G401 (cell line): ENCODE measurements around the gene FBXL13. TPM values are rescaled to one million over a fixed set of nuclear protein-coding genes. Genes with fewer than 3 reads are reported as not detected.
"Not testable (repeated sequence)": the region's sequence is repeated elsewhere in the genome, so short reads cannot be mapped to it uniquely, and the experiment has no call there.

ENCODE experiments used
- DNase-seq: peaks from one replicate; pipeline ENCODE4 v3.0.0-alpha.2; 2015; ENCODE audit warnings: low spot score
- in situ Hi-C: cut with HindIII; loops from 2 replicates; pipeline ENCODE4 v1.10.0; 2016; ENCODE audit warnings: low sequenced_read_pairs, mixed read lengths
- total RNA-seq: library from RNA; depleted of rRNA; stranded (reverse); fragments of >200 nt; shearing (Covaris generic); gene quantifications from 2 replicates; pipeline ENCODE4 v1.2.3, GENCODE V29; 2014

Gene FBXL13
- total RNA-seq, 1 experiment from 2014 or later = 4.7 TPM

DNA sequence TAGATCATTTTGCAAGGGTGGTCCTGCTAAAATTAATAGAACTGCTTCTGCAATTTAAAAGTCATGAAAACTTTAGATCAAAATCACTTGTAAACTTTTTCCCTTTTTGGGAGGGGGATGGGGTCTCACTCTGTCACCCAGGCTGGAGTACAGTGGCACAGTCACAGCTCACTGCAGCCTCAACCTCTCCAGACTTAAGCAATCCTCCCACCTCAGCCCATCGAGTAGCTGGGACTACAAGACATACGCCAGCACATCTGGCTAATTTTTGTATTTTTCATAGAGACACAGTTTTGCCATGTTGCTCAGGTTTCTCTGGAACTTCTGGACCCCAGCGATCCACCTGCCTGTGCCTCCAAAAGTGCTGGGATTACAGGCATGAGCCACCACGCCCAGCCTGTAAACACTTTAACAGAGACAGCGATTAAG, 82.1 kb downstream of the FBXL13 start:
- no peak for DNase-seq
- in situ Hi-C loops = no loop called here

DNA sequence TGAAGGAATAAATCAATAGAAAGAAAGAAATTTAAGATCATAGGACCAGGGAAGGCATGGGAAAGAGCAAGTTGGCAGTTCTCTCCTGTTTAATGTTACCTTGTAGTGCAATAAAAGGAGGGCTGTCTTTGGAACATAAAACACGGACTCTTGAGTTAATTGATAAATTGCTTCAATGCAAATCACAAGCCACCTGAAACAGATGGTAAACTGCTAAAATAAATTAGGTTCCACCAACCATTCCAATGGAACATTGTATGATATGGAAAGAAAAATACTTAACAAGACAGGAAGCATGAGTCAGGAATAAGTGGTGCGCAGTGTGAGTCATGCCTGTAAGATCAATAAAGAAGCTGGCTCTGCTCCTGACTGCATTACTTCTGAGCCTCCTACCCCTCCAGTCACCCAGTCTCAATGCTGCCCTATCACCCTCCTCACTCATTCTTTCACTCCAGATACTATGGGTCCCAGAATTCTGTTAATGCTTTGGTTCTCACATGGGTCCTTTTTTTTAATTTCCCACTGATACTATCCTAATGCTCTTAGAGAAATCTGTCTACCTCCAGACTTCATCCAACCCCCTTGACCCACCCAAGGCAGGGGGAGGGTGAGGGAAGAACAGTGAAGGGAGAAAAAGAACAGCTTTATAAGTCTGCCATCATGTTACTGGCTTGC, 82.9 kb downstream of the FBXL13 start:
- no peak for DNase-seq
- in situ Hi-C loops = no loop called here

DNA sequence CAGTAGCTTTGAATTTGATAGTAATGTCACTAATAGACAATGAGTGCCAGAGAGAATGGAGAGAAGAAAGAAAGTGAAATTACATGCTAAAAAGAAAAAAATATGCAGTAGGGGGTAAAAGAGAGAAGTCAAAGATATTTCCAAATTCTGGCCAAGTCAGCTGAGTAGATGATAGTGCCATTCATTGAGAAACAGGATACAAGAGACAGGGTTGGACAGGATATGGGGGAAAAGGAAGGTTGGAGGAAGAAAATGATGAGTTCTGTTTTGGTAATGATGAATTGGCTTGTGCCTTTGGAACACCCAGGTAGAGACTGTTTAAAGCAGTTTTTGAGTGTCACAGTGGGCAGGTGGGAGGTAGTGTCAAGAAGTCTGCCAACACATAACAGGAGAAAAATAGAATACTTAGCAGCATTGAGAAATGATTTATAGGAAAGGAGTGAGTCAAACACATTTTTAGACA, 83.5 kb downstream of the FBXL13 start:
- in situ Hi-C loops = no loop called here
- DNase-seq = no peak

DNA sequence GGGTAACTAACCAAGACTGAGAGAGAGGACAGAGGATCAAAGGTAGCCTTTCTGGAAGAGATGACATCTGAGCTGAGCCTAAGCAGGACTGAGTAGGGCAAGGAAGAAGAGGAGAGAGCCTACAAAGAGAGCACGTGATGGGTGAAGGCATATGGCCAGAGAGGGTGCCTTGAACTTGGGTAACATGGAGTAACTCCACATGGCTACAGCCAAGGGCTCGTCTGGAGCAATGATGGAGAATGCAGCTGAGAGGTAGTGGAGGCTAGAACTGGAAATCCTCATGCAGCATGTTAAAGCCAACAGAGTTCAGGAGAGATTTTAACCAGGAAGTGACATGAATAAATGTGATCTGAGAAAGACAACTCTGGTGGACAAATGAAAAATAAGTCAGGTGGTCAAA, 84.0 kb downstream of the FBXL13 start:
- in situ Hi-C loops = no loop called here
- no peak for DNase-seq

DNA sequence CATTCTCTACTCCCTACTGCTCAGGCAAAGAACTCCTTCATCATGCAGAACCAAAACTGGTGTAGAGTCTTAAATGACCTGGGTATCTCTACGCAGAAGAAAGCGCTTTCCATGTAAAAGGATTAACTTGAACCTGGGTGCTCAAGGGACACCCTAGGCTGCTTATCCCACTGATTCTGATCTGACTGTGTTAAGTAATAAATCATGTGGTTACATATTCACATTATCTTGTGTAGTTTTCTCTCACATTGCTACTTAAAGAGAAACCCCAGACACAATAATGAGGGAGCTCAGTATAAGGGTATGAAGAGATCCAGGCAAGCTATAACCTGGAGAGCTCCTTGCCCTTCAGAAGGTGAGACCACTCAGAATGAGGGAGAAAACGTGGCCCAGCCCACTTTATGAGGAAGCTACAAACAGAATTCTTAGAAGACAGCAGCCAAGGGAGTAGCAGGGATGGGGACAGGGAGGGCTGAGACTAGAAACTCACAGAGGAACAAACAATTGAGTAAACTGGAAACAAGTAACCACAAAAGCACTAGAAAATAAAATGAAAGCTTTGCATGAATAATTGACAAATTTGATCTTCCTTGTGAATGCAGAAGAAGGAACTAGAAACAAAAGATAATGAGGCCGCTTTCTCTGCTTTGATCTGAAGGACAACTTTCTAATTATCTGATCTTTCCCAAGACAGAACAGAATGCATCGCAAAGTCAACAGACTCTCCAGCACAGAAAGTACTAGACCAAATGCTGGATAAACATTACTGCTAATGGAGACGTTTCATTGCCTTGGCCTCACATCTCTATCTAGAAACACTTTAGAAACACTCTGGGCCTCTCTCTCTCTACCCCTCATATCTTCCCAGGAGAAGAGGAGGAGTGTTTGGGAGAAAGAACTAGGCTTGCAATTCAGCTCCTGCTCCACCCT, 85.7 kb downstream of the FBXL13 start:
- in situ Hi-C loops = no loop called here
- DNase-seq = no peak

DNA sequence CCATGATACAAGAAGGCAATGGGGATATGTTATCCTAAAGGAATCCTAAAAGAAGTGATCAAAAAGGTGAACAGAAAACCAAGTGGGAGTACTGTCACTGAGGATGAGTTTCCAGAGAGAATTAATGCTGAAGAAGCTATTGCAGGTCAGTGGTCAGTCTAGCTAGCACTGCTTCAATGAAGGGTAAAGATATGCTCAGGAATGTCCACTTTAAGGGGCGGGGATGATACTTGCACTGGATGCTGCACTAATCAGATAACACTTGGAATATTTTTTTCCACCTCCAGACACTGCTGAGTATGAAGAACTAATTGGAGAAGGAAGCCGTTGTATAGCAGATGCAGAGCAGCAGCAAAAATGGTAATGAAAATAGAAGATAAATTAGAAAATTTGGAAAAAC, 86.5 kb downstream of the FBXL13 start:
- in situ Hi-C loops = no loop called here
- no peak for DNase-seq

DNA sequence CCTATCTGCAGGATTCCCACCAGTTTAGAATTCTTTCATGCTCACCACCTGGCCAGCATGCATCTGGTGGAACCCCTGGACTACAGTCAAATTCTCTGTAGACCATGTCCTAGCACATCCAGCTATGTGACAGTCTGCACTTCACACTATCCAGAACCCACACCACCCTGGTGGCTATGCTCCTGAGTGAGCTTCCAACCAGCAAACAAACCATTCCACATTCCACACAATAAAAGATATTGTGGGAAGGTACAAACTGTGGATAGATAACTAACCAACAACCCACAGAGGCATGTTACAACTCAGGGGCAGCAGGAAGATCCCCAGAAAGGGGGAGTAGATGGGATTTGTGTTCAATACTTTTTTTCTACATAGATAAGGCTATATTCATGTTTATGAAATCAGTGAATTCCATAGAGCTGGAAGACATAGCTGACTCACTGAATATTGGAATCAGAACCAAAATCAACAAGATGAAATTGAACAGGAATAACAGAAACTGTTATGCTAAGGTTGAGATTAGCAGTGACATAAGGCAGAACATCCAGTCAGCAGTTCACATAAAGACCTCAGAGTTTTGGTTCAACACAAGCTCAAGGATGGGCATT, 89.3 kb downstream of the FBXL13 start:
- DNase-seq = no peak
- in situ Hi-C loops = no loop called here

DNA sequence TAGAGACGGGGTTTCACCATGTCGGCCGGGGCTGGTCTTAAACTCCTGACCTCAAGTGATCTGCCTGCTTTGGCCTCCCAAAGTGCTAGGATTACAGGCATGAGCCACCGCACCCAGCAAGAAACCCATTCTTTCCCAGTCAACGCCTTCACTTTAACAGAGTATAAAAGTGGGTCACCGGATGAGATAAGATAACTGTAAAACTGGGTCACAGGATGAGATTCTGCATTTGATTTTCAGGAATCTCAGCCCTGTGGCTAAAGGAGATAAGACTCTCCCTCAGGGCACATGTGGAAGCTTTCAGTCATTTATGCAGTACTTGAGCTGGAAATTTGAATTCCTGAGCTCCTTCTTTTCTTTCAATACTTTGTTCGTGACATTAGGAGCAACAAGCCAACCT, 91.0 kb downstream of the FBXL13 start:
- no peak for DNase-seq
- in situ Hi-C loops = no loop called here

DNA sequence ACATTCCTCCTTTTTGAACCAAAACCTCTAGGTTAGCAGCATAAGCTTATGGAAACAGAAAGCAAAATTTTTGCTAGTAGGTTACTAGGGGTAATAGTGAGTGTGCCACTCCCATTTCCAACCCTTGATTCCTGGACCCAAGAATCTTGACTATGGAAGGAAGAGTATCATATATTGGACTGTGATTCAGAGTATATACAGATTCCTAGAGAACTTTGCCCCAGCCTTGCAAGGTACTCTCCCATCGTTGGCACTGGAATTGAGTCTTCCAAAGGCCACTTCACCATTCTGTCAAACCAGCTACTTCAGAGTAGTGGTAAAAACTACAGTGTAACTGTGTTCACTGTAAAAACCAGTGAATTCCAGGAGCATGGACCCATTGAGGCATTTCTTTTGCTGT, 92.4 kb downstream of the FBXL13 start:
- no peak for DNase-seq
- in situ Hi-C loops = no loop called here

DNA sequence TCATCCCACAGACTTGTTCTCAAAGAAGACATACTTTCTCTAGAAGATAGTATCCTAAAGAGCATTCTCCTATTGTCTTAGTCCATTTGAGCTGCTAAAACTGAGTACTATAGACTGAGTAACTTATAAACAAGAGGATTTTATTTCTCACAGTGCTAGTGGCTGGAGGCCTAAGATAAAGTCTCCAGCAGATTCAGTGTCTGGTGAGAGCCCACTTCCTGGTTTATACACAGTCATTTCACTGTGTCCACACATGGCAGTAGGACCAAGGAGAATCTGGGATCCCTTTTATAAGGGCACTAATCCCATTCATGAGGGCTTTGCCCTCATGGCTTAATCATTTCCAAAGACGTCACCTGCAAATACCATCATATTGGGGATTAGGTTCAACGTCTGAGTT, 93.1 kb downstream of the FBXL13 start:
- in situ Hi-C loops = no loop called here

DNA sequence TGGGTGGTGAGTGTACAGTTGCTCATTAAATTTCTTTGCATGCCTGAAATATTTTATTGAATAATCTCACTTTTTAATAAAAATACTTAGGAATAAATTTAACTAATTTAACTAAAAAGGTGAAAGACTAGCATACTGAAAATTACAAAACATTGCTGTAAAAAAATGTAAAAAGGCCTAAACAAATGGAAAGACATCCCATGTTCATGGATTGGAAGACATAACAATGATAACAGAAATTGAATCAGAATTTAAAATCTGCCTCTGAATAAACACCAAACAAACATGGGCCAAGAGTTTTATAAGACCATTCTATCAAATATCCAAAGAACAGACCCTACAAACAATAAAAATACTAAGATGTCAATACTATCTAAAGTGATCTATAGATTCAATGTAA, 94.9 kb downstream of the FBXL13 start:
- in situ Hi-C loops = no loop called here
- no peak for DNase-seq

More for the DNA sequence above, 93.1 kb downstream of the FBXL13 start:
- DNase-seq = no peak

DNA sequence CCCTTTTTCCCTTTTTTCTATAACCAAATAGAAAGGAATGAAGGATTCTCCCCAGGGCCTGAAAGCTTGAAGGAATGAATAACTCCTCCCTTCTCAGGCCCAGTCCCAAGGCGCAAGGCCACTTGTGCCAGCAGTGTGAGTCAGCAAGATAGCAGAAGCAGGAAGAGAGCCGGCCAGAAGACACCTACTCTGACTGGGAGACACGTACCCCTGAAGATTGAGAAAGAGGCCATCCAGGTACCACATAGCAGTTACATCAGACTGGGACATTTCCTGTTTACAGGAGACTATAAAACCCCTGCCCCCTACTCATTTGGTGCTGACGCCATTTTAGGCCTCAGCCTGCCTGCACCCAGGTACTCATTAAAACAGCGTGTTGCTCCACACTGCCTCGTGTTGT, 96.3 kb downstream of the FBXL13 start:
- in situ Hi-C loops = no loop called here
- no peak for DNase-seq

DNA sequence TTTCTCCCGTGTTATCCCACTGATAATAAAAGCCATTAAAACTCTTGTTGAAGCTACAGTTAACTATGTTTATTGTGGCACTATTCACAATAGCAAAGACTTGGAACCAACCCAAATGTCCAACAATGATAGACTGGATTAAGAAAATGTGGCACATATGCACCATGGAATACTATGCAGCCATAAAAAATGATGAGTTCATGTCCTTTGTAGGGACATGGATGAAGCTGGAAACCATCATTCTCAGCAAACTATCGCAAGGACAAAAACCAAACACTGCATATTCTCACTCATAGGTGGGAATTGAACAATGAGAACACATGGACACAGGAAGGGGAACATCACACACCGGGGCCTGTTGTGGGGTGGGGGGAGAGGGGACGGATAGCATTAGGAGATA, 97.0 kb downstream of the FBXL13 start:
- DNase-seq, in situ Hi-C loops: not testable (repeated sequence)

DNA sequence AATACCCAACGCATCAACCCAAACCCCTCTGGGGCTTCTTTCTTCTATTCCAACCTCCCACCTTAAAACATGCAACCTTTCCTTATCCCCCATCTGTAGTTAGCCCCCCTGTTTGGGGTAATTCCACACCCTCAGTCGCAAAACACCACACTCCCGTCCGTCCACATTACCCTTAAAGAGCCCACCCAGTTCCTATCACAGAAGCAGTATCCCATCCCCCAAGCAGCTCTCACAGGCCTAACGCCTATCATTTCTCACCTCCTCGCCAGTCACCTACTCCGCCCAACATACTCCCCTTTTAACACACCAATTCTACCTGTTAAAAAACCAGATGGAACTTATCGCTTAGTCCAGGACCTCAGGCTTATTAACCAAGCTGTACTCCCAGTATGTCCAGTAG, 98.1 kb downstream of the FBXL13 start:
- in situ Hi-C loops = no loop called here
- no peak for DNase-seq

DNA sequence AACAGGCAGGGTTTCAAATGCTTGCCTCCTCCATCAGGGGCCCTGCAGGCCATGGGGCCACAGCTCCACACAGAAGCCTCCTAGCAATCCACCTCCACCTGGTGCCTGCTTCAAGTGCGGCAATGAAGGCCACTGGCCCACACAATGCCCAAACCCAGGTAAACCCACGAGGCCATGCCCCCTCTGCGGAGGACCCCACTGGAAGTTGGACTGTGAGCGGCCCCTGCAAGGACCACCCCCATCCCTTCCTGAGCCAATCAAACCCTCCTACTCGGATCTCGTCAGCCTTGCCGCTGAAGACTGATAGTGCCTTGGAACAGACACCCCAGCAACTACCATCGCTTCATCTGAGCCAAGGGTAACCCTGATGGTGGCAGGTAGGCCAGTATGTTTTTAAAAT, 98.7 kb downstream of the FBXL13 start:
- DNase-seq = no peak
- in situ Hi-C loops = no loop called here

DNA sequence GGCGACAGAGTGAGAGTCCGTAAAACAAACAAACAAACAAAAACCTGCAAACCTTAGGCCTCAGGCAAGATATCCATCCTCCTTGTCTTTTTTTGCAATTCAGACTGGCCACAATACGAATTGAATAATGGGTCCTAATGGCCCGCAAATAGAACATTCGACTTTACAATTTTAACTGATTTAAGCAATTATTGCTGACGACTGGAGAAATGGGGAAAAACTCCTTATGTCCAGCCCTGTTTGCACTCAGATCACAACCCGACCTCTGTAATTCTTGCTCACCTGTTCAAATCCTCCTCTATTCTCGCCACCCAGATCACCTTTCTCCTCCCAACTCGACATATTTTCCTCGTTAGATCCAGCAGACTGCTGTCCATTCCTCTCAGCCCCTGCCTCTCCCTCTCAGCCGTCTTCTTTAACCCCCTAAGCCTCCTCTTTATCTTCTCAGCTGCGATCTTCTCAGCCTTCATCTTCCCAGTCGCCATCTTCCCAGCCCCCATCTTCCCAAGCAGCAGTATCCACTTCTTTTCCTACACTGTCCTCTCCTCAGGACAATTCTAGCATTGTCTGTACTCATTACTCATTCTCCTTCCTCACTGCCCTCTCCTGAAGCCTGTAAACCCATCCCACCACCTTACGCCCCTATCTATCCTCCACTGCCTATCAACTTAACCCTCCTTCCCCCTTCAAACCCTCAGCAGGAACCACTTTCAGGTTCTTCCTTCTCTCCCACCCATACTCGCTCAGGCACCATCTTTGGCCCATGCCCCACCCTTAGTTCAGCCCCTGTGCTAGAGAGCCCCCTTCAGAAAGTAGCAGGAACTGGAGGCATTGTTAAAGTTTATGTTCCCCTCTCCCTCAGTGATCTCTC, 100.0 kb downstream of the FBXL13 start:
- in situ Hi-C loops = no loop called here
- no peak for DNase-seq

DNA sequence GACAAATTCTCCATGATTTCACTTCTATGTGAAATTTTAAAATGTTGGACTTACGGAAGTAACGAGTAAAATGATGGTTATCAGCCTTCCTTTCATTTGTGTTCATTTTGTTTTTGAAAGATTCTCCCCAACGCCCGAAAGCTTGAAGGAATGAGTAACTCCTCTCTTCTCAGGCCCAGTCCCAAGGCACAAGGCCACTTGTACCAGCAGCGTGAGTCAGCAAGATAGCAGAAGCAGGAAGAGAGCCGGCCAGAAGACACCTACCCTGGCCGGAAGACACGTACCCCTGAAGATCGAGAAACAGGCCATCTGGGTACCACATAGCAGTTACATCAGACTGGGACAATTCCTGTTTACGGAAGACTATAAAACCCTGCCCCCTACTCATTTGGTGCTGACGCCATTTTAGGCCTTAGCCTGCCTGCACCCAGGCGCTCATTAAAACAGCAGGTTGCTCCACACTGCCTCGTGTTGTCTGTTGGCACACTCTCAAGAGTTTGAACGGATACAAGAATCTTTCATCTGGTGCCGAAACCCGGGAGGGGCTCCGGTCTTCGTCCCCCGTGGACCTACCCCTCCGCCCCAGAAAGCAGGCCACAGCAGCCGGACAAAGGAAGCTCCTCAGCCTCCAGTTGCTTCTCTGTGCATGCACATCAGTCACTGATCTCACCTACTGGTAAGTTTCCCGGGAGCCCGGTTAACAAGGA, 101.3 kb downstream of the FBXL13 start:
- no peak for DNase-seq
- in situ Hi-C loops = no loop called here

DNA sequence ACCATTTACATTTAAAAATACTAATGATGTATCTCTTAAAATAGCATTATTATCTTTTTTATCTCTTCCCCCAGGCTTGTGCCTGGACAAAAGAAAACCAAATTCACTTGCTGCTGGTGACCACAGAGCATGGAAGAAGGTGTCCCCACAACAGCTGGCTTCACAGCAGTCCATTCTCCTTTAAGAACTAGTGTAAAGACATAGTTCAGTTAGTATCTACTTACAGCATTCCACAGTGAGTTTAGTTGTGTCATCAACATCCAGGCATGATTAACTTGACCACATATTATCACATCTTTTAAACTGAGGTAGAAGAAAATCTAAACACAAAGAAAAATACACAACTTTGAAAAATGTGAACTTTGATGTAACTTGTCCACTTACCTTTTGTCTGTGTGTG, 106.8 kb downstream of the FBXL13 start:
- in situ Hi-C loops = no loop called here
- DNase-seq = no peak

DNA sequence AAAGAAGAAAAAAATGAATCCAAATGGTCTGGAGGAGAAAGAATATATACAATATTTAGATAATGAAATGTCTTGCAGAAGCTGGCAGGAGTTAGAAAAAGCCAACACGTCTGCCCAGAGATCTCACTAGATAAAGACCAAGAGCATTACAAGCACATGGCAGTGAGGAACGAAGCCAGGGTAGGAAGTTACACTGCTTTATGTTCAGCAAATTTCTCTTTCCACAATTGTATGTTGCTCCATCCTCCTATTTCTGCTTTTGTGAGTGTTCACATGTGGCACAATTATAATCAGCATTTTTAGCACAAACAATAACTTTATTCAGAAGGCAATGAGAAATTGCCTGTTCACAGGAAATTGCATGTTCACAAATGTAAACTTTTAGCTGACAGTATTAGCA, 108.1 kb downstream of the FBXL13 start:
- in situ Hi-C loops = no loop called here
- no peak for DNase-seq
